K562 (cell line): ENCODE data around the gene C1QTNF12. TPM values are rescaled to one million over a fixed set of nuclear protein-coding genes. Genes with fewer than 3 reads are reported as not detected.

ENCODE experiments used
- ATAC-seq: fragments of 200-7000 bp; cut with Tn5 transposase; 3 replicates; pipeline ENCODE4 v1.9.1; 2020; ENCODE audit warnings: moderate library complexity
- BruUV-seq: library from RNA; stranded (reverse); fragments of 400-500 nt; replicated peaks from 2 replicates; lab custom pipeline; 2021; lab: Mats Ljungman, UMichigan
- CTCF ChIA-PET: fragments of 300-600 bp; formaldehyde crosslinking; extraction: SDS; loops from one replicate; lab custom pipeline; 2021; ENCODE audit warnings: low intra/inter-chr PET ratio; lab: Yijun Ruan, JAX
- POLR2A ChIA-PET: fragments of 300-600, 350-650 bp; sonication (Branson Sonifier 250); formaldehyde crosslinking; extraction: SDS; loops from one replicate; lab custom pipeline; 2021; ENCODE audit warnings: antibody characterized with exemption, inconsistent platforms; lab: Yijun Ruan, JAX
- DNase-seq, 4 experiments: peaks; one replicate each; pipeline versions ENCODE4 v3.0.0 to v3.0.0-alpha.2; 2011 to 2018; ENCODE audit warnings: low spot score in 3 of 4, mixed read lengths in 3 of 4; ENCODE audit errors: extremely low read depth in 1 of 4
- FAIRE-seq: peaks from 2 replicates; lab custom pipeline; 2011; peaks lifted over from hg19 to GRCh38; lab: Jason Lieb, UNC
- H2AFZ ChIP-seq: 2 replicates; pipeline ENCODE4 v1.6.0; 2011; ENCODE audit warnings: low read depth, low read length, control low read depth, inconsistent platforms
- H3K27ac ChIP-seq: fragments of 200-600 bp; 3 replicates; pipeline ENCODE4 v1.8.0; 2011; ENCODE audit warnings: low read depth, mild to moderate bottlenecking, control low read depth, inconsistent platforms, low read length, moderate library complexity, mixed read lengths; ENCODE audit errors: extremely low read depth
- H3K27me3 ChIP-seq, 2 experiments: fragments of 300-600 bp in 1 of 2; 2 replicates in 1 of 2; 3 replicates in 1 of 2; pipeline versions ENCODE4 v1.6.0 to v1.8.0; 2011; ENCODE audit warnings: inconsistent platforms in 2 of 2, low read length in 2 of 2, mild to moderate bottlenecking in 1 of 2, mixed read lengths in 1 of 2, moderate library complexity in 1 of 2; ENCODE audit not compliant: control insufficient read depth in 2 of 2, insufficient read depth in 2 of 2
- H3K36me3 ChIP-seq: fragments of 300-600 bp; 3 replicates; pipeline ENCODE4 v1.8.0; 2011; ENCODE audit warnings: mild to moderate bottlenecking, low read length, inconsistent platforms; ENCODE audit not compliant: control insufficient read depth, insufficient read depth
- H3K4me1 ChIP-seq, 2 experiments: fragments of 200-600 bp in 1 of 2; replicated peaks in 1 of 2; 2 replicates in 1 of 2; 3 replicates in 1 of 2; pipeline versions ENCODE4 v1.5.1 to v1.8.0; 2011; ENCODE audit warnings: inconsistent platforms in 2 of 2, low read length in 2 of 2, mild to moderate bottlenecking in 1 of 2, mixed read lengths in 1 of 2, moderate library complexity in 1 of 2; ENCODE audit not compliant: control insufficient read depth in 2 of 2, insufficient read depth in 2 of 2
- H3K4me2 ChIP-seq: 2 replicates; pipeline ENCODE4 v1.6.1; 2011; ENCODE audit warnings: low read length, control low read depth, inconsistent platforms, mixed read lengths; ENCODE audit not compliant: insufficient read depth
- H3K4me3 ChIP-seq: fragments of 200-600 bp; sonication (generic), shearing (Covaris generic); 2 replicates; pipeline ENCODE4 v1.5.1; 2016; ENCODE audit warnings: control low read depth, inconsistent platforms
- H3K79me2 ChIP-seq: fragments of 200-600 bp; 3 replicates; pipeline ENCODE4 v1.8.0; 2011; ENCODE audit warnings: low read length, inconsistent platforms; ENCODE audit not compliant: control insufficient read depth, insufficient read depth
- H3K9ac ChIP-seq, 2 experiments: 2 replicates each; pipeline versions ENCODE4 v1.6.0 to v1.6.1; 2011; ENCODE audit warnings: low read depth in 2 of 2, low read length in 2 of 2, control low read depth in 1 of 2, inconsistent platforms in 1 of 2, mild to moderate bottlenecking in 1 of 2, mixed read lengths in 1 of 2; ENCODE audit not compliant: insufficient read depth in 1 of 2
- H3K9me1 ChIP-seq: one replicate; pipeline ENCODE4 v1.6.0; 2011; ENCODE audit warnings: inconsistent platforms, mild to moderate bottlenecking, low read length, moderate library complexity; ENCODE audit not compliant: control insufficient read depth, insufficient read depth
- H3K9me3 ChIP-seq: replicated peaks from 2 replicates; pipeline ENCODE4 v1.5.1; 2011; ENCODE audit warnings: low read depth, low read length, inconsistent platforms; ENCODE audit not compliant: control insufficient read depth, insufficient read depth
- H4K20me1 ChIP-seq: replicated peaks from 2 replicates; pipeline ENCODE4 v1.6.1; 2011; ENCODE audit warnings: low read length, inconsistent platforms, mixed read lengths; ENCODE audit not compliant: control insufficient read depth, insufficient read depth
- BRD9 ChIP-seq: fragments of 450-650 bp; IDR thresholded peaks from 2 replicates; pipeline ENCODE4 v1.6.1; 2018; ENCODE audit warnings: low read depth; ENCODE audit not compliant: partially characterized antibody
- HNRNPL ChIP-seq: fragments of 200-400 bp; formaldehyde crosslinking; IDR thresholded peaks from 2 replicates; pipeline ENCODE4 v1.6.1; 2017; ENCODE audit warnings: low read depth, mild to moderate bottlenecking, low read length
- U2AF2 ChIP-seq: fragments of 200-400 bp; formaldehyde crosslinking; optimal IDR thresholded peaks from 2 replicates; pipeline ENCODE3; 2017; ENCODE audit warnings: low read depth, mild to moderate bottlenecking, low read length
- ZZZ3 ChIP-seq: fragments of 450-650 bp; IDR thresholded peaks from 2 replicates; pipeline ENCODE4 v1.6.1; 2016; ENCODE audit warnings: antibody characterized with exemption, mild to moderate bottlenecking, moderate library complexity
- WGBS: fragments of 100-300 bp; shearing (Covaris generic); methylation state at CpG from one replicate; pipeline ENCODE4 v1.1.6; 2016; ENCODE audit warnings: low coverage, mixed read lengths; ENCODE audit not compliant: insufficient coverage; ENCODE audit errors: missing lambda C conversion rate; 5-methylcytosine and 5-hydroxymethylcytosine counted together
- in situ Hi-C: fragments of 300-500 bp; cut with MboI; formaldehyde crosslinking; loops from 4 replicates; pipeline ENCODE4 v1.15.0; 2018; ENCODE audit warnings: inconsistent platforms, mixed read lengths
- intact Hi-C: fragments of 100-400 bp; cut with micrococcal nuclease; formaldehyde crosslinking; loops from 2 replicates; pipeline ENCODE4 v1.14.2; 2022
- polyA plus RNA-seq, 8 experiments: library from polyadenylated mRNA; depleted of rRNA in 4 of 8; stranded (reverse) in 5 of 8; unstranded in 3 of 8; fragments of >200 nt; fragmentation: Nextera tagmentation in 2 of 8; fragmentation: Illumina TruSeq in 1 of 8; extraction: Ambion mirVana in 2 of 8; extraction: Trizol in 1 of 8; gene quantifications; 2 replicates each; pipeline versions ENCODE4 v1.2.1 to v1.2.3, GENCODE V29; 2011 to 2014; ENCODE audit warnings: inconsistent platforms in 1 of 8, missing spikeins in 1 of 8
- total RNA-seq, 7 experiments: library from RNA; depleted of rRNA in 6 of 7; stranded (reverse); fragments of >200 nt in 6 of 7; fragmentation: Illumina TruSeq in 2 of 7; extraction: Trizol in 2 of 7; gene quantifications; 2 replicates each; pipeline versions ENCODE4 v1.2.1 to v1.2.3, GENCODE V29; 2011 to 2021; ENCODE audit warnings: low replicate concordance in 1 of 7

The C1QTNF12 gene
- total and polyA plus RNA-seq, 9 of the 15 experiments (the other 6 are each of a cell fraction or from before 2014, with no cell fraction given), result 0.11 to 4.3 (median 0.93) TPM; not detected in 3

DNA sequence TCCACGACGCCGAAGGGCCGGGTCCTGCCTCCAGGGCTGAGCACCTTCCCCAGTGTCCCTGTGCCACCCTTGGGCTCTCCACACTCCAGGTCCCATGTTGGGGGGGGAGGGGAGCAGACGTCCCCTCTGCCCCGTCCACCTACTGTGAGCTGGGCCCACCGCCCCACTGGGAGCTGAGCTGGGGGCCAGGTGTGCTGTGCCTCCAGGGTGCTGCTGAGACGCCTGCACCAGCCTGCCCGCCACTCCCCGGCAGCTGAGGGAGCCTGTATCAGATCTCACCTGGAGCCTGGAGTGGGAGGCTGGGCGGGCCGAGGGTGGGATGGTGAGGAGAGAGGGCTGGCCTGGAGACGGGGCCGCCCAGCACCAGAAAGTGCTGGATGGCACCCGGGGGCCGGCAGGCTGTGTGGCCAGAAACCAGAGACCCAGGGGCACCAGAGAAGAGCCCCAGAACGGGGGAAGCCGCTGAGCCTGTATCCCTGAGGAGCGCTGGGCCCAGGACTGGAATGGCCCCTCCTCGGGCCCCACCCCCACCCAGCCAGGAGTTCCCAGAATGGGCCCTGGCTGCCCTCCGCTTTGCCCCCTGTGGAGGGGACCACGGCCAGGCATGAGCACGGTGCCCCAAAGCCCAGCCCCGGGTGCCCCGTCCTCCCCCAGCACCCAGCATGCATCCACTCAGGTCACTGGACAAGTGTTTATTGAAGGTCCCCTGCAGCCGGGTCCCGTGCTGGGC lies 43.5 kb downstream of the C1QTNF12 start:
- no peak overlapping the region for H2AFZ ChIP-seq
- peaks cover 0 to 93% of the 10 kb centered on the region in 2 experiments; a peak in 4 of 5 replicates for H3K4me1 ChIP-seq
- ATAC-seq (no peak), DNase-seq (peak in 2 of 4 experiments; percentile 66 to 69), FAIRE-seq (no peak)
- no peaks in the 10 kb centered on the region for H3K79me2 ChIP-seq
- BruUV-seq, result no TSS peak
- ChIA-PET POLR2A (interaction anchor here (0.6 to 0.7 kb wide), 2 partner anchors 15 to 205 kb away, joined by 3 to 4 read pairs; no protein-coding TSS in a partner anchor), CTCF (no interaction called here)
- no peaks in the 10 kb centered on the region for H3K9me3 ChIP-seq
- no peaks in the 10 kb centered on the region for H4K20me1 ChIP-seq
- WGBS, result 18% methylated on average over 21 of the region's 27 CpGs
- H3K27me3 ChIP-seq, result no peaks in the 10 kb centered on the region
- no peak overlapping the region for H3K4me3 ChIP-seq
- in situ Hi-C loops, result no loop called here
- intact Hi-C loops, result no loop called here
- no peaks in the 10 kb centered on the region for H3K36me3 ChIP-seq
- no peaks in the 10 kb centered on the region for H3K9me1 ChIP-seq
- TF ChIP-seq HNRNPL (no peak), U2AF2 (no peak), BRD9 (no peak), ZZZ3 (no peak)
- H3K27ac ChIP-seq, result no peak overlapping the region
- H3K9ac ChIP-seq, result no peak overlapping the region
- no peak overlapping the region for H3K4me2 ChIP-seq
